ENCODE results near the gene EPHB2.

GRCh38 chr1:22849770-22850169 is 139.1 kb downstream of the EPHB2 start:
- TF ChIP-seq CTCF (IDR thresholded peaks at IDR 0.05; ENCODE audit: control extremely low read depth in 1 of 3, insufficient read depth in 1 of 3, low read depth in 1 of 3, low read length in 3 of 3) (no peak), ATF2 (IDR thresholded peaks at IDR 0.05; ENCODE audit: low read length) (no peak)
